ENCODE measurements around the gene OBI1. TPM values are rescaled to one million over a fixed set of nuclear protein-coding genes. Genes with fewer than 3 reads are reported as not detected.

OBI1 gene
- total and polyA plus RNA-seq, 2 donors (not counting 3 experiments of a cell fraction or from before 2014, with no cell fraction given) = 5.0 to 16.1 TPM

- Histone ChIP-seq H3K9me3 (replicated peaks; ENCODE audit: control insufficient read depth, insufficient read depth, low read length) (no peaks in the 10 kb centered on the region), H3K27ac (ENCODE audit: insufficient read depth, low read depth, low read length) (no peak overlapping the region), H3K36me3 (ENCODE audit: control insufficient read depth in 2 of 2, extremely low read depth in 1 of 2, insufficient read depth in 2 of 2, low read length in 2 of 2) (no peaks in the 10 kb centered on the region), H2AFZ (ENCODE audit: low read depth, low read length) (no peak overlapping the region), H3K9ac (replicated peaks; ENCODE audit: extremely low read depth, insufficient read depth, low read length) (no peak overlapping the region), H3K27me3 (ENCODE audit: control insufficient read depth in 2 of 2, insufficient read depth in 2 of 2, low read length in 2 of 2) (no peaks in the 10 kb centered on the region), H3K4me1 (ENCODE audit: control insufficient read depth, extremely low read depth, insufficient read depth, low read length) (peaks cover 46% of the 10 kb centered on the region), H3K4me2 (ENCODE audit: insufficient read depth, low read length) (peak overlapping the region; percentile 58), H3K79me2 (ENCODE audit: control insufficient read depth, insufficient read depth, low read length) (peaks cover 96% of the 10 kb centered on the region), H3K9me1 (replicated peaks; ENCODE audit: control insufficient read depth, extremely low read depth, insufficient read depth, low read length) (no peaks in the 10 kb centered on the region), H4K20me1 (replicated peaks; ENCODE audit: control insufficient read depth, extremely low read depth, insufficient read depth, low read length) (no peaks in the 10 kb centered on the region), H3K4me3 (replicated peaks in 1 of 3; ENCODE audit: insufficient read depth in 1 of 3, low read depth in 1 of 3, low read length in 3 of 3) (no peak overlapping the region)
- ChIA-PET POLR2A (no interaction called here), CTCF (interaction anchor here (1.4 to 1.5 kb wide), 2 partner anchors 34 to 409 kb away, joined by 3 to 5 read pairs; no protein-coding TSS in a partner anchor)
- intact Hi-C loops (cut with micrococcal nuclease) = loop anchor here (2.0 to 10.0 kb wide), 2 partner anchors 51 to 625 kb away; no protein-coding TSS in a partner anchor
- DNase-seq (ENCODE audit: low read depth, low spot score) = peak; percentile 69
- FAIRE-seq = peak; percentile 15
- TF ChIP-seq, protein P1, sequence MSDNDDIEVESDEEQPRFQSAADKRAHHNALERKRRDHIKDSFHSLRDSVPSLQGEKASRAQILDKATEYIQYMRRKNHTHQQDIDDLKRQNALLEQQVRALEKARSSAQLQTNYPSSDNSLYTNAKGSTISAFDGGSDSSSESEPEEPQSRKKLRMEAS (IDR thresholded peaks at IDR 0.05; ENCODE audit: insufficient read depth, insufficient read length) = no peak
- TF ChIP-seq POLR2AphosphoS5 (IDR thresholded peaks at IDR 0.05; ENCODE audit: insufficient read depth, low read depth, low read length) (peak; percentile 24), JUN (IDR thresholded peaks at IDR 0.05; ENCODE audit: borderline replicate concordance, insufficient read depth, insufficient read length, low read depth) (no peak), POLR2A (IDR thresholded peaks at IDR 0.05; ENCODE audit: low read depth, low read length) (no peak), GATA2 (IDR thresholded peaks at IDR 0.05; ENCODE audit: insufficient read depth, insufficient read length, low read depth, low read length) (peak; percentile 84), FOS (IDR thresholded peaks at IDR 0.05; ENCODE audit: borderline replicate concordance, insufficient read depth, low read length) (peak; percentile 23)
- BruUV-seq (replicated peaks) = no TSS peak
- dilution Hi-C loops (cut with MboI; ENCODE audit: extremely low pct_ligation_motif_present, low sequenced_read_pairs) = no loop called here
Measured at GRCh38 chr13:78649997-78650716, 8.8 kb downstream of the OBI1 start.
